Non-pigmented ciliary epithelial cell (primary cell): ENCODE data around the gene GTF3C1.
"Not testable (repeated sequence)": the region's sequence is repeated elsewhere in the genome, so short reads cannot be mapped to it uniquely, and the experiment has no call there.

Experiments
- DNase-seq: peaks from one replicate; pipeline ENCODE4 v3.0.0-alpha.2; 2010; ENCODE audit warnings: low read depth

GTF3C1 gene, protein sequence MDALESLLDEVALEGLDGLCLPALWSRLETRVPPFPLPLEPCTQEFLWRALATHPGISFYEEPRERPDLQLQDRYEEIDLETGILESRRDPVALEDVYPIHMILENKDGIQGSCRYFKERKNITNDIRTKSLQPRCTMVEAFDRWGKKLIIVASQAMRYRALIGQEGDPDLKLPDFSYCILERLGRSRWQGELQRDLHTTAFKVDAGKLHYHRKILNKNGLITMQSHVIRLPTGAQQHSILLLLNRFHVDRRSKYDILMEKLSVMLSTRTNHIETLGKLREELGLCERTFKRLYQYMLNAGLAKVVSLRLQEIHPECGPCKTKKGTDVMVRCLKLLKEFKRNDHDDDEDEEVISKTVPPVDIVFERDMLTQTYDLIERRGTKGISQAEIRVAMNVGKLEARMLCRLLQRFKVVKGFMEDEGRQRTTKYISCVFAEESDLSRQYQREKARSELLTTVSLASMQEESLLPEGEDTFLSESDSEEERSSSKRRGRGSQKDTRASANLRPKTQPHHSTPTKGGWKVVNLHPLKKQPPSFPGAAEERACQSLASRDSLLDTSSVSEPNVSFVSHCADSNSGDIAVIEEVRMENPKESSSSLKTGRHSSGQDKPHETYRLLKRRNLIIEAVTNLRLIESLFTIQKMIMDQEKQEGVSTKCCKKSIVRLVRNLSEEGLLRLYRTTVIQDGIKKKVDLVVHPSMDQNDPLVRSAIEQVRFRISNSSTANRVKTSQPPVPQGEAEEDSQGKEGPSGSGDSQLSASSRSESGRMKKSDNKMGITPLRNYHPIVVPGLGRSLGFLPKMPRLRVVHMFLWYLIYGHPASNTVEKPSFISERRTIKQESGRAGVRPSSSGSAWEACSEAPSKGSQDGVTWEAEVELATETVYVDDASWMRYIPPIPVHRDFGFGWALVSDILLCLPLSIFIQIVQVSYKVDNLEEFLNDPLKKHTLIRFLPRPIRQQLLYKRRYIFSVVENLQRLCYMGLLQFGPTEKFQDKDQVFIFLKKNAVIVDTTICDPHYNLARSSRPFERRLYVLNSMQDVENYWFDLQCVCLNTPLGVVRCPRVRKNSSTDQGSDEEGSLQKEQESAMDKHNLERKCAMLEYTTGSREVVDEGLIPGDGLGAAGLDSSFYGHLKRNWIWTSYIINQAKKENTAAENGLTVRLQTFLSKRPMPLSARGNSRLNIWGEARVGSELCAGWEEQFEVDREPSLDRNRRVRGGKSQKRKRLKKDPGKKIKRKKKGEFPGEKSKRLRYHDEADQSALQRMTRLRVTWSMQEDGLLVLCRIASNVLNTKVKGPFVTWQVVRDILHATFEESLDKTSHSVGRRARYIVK (N-terminal part only)

DNA sequence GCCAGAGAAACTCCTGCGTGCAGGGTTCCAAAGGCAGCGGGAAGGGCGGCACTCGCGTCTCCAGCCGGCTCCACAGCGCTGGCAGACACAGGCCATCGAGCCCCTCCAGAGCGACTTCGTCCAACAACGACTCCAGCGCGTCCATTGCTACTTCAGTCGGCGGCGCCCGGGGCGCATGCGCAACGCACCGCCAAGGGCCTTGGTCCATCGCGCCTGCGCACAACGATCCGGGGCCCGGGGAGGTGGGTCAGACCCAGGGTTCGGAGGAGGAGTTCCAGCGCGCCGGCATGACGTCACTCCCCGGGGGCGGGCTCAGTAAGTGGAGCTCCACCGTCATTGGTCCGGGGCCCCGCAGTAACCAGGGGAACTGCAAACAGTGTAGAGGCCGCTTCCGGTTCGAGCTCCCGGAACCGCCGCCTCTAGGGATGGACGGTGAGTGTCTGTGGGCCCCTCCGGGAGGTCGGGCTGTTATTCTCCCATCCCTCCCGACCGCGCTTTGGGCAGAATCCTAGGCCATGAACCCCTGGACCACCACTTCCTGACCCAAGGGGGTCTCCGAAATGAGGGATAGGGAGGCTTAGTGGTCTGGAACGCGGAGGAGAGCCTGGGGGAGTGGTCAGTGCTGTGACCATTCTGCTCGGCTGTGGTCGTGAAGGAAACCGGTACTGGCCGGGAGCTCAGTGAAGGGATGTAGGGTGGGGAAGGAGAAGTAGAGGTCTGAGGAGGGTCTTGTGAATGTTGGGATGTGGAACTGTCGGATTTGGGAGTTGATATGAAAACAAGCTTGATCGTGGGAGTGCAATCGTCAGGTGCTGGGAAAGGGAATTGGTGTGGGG lies at the start of gene GTF3C1, which contains the start of gene KATNIP:
Gene GTF3C1, minus strand, starts transcription at position 168 of the 836 bp plus-strand sequence. Its CDS starts 23 bp downstream, at position 145.
Gene KATNIP, plus strand, starts transcription at position 399 of the 836 bp plus-strand sequence. Its CDS starts 27 bp downstream, at position 426.
- peak; percentile 83 for DNase-seq

DNA sequence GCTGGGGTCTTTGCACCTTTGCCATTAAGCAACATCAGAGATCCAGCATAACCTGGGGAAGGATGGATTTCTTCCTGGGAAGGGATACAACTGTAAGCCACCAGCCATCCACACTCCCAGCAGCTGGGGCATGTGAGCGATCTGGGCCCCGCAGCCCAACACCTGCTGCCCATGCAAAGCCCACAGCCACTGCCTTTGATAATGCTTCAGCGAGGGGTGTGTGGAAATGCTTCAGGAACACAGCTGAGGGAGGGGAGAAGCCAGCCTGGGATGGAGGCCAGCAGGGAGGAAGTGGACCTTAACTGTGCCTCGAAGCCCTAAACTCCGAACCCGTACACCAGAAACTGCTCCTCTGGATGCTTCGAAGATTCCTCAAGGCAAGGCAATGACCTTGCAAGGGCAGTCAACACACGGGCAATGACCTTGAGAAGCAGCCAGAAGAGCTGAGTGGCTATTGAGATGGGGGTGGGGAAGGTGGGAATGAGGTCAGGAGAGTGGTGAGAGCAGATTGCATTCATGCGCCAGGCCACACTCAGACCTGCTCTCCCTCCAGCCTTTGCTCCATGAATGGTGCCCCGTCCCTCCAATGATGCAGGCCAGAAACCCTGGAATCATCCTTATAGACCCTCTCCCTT lies 49.3 kb upstream of the GTF3C1 start:
- no peak for DNase-seq

DNA sequence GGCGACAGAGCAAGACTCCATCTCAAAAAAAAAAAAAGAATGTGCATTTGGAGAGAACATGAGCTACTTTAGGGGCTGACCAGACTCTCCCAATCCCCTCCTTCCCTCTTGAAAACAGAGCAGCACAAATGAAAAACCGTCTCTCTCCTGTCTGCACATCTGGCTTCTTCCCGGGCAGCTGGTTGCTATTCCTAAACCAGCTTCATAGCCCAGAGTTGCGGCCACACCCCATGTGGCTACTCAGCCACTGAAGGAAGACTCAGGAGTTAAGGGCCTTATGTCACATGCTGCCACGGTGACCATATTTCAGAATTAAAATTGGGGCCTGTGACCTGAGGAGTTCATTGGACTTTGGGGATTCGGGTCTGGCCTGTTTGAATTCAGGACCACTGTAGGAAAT lies 48.5 kb upstream of the GTF3C1 start:
- DNase-seq, result no peak

DNA sequence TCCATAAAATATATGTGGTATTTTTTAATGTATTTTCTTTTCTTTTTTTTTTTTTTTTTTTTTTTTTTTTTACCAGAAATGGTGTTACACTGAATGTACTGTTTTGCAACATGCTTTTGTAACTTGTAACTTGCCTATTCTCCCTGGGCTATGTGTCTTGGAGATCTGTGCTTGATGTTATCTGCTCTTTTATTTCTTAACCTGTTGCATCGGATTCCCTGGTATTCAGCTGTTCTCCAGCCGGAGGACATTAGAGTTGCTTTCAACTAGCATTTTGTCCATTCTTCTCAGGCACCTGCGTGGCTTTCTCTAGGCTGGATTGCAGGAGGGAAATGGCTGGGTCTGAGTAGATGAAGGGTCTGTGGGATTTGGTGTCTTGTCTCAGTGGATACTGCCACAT lies 47.6 kb upstream of the GTF3C1 start:
- no peak for DNase-seq

DNA sequence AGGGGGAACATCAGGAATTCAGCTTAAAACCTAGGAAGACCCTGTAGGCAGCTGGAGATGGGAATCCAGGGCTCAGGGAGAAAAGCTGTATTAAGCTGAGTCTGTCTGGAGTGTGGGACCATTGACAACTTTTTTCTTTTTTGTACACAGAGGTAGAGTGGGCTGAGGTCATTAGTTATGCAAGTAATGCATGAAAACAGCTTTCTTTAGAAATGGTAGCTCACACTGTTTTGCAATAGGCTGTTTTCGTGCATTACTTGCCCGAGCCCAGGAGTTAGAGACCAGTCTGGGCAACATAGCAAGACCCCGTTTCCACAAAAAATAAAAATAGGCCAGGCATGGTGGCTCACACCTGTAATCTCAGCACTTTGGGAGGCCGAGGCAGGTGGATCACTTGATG lies 46.7 kb upstream of the GTF3C1 start:
- no peak for DNase-seq

DNA sequence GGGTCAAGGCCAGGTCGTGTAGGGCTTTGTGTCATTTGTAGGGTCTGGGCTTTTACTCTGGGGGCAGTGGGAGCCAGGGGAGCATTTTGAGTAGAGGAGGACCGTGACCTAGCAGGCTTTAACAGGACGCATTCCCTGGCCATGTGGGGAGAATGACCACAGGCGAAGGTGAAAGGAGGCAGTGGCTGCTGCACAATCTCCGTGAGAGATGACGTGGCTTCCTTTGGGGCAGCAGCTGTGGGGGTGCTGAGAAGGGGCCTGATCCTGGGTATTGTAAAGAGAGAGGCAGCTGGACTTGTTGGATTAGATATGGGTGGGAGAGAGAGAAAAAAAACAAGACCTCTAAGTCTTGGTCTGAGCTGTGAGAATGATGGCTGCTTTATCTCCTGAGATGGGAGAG lies 46.3 kb upstream of the GTF3C1 start:
- no peak for DNase-seq

DNA sequence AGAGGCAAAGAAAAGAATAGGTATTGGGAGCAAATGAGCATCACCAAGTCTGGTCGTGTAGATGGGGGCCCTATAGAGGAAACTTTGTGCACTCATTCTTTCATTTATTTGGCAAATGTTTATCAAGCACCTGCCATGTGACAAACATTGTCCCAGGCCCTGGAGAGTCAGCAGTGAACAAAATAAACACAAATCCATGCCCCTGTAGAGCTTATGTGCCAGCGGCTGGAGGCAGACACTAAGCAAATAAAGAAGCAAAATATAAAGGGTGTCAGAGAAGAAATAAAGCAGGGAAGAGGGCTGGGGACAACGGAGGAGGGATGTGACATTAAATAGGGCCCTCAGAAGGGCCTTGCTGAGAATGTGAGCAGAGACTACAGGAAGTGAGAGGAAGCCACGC lies 45.8 kb upstream of the GTF3C1 start:
- no peak for DNase-seq

DNA sequence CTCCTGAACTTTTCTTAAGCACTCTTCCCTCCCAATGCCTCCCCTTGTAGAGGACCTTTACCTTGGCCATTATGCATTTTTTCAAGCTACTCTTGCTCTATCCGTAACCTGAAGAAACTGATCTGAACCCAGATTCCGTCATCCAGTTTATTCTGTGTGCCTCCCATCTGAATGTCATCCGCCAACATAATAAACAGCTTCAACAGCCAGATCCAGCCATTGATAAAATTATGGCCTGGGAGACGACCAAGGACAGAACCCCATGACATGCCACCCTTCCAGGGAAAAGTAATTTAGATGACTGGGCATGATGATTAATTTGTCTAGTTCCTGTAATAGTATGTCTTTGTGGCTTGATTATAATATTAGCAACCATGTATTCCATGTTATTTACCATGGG lies 42.1 kb upstream of the GTF3C1 start:
- DNase-seq, result no peak

DNA sequence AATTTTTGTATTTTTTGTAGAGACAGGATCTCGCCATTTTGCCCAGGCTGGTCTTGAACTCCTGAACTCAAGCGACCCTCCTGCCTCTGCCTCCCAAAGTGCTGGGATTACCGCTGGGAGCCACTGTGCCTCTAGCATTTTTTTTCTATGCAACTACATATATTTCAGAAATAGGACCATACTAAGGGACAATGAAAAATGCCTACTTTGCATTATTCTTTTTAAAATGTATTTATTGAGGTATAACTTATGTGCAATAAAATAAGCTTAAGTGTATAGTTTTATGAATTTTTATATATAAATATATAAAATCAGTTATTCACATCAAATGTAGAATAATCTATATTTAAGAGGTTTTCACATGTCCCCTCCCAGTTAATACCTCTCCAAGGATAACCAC lies 38.3 kb upstream of the GTF3C1 start:
- no peak for DNase-seq

DNA sequence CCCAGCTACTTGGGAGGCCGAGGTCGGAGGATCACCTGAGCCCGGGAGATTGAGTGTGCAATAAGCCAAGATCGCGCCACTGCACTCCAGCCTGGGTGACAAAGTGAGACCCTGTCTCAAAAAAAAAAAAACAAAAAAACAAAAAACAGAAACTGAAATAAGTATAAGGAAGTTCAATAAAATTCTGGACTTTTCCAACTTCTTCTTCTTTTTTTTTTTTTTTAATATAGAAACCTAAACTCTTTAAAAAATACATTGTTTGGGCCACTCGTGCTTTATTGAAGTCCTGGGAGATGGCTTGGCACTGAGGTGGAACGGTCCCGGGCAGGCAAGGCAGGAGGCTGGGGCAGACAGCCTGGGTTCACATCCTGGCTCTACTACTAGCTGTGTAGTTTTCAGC lies 37.0 kb upstream of the GTF3C1 start:
- no peak for DNase-seq

DNA sequence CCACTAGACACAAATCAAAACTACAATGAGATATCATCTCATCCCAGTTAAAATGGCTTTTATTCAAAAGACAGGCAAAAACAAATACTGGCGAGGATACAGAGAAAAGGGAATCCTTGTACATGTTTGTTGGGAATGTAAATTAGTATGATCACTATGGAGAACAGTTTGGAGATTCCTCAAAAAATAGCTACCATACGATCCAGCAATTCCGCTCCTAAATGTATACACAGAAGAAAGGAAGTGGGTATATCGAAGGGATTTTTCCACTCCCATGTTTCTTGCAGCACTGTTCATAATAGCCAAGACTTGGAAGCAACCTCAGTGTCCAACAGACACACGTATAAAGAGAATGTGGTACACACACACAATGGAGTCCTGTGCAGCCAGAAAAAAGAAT lies 35.5 kb upstream of the GTF3C1 start:
- no peak for DNase-seq

DNA sequence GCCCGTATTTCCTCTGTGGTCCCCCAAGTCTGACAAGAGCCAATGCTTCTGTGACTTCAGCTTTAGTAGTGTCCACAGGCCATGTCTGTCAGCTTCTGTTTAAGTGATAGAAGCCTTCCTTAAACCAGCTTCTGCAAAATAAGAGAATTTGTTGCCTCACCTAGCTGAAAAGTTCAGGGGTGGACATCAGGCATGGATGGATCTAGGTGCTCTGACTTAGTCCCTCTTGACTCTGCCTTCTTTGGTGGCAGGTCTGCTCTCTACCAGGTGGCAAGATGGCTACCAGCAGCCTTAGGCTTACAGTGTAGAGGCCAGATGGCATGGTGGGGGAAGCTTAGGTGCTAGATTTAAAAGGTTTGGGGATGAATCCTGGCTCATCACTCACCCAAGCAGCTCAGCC lies 33.9 kb upstream of the GTF3C1 start:
- DNase-seq, result no peak

DNA sequence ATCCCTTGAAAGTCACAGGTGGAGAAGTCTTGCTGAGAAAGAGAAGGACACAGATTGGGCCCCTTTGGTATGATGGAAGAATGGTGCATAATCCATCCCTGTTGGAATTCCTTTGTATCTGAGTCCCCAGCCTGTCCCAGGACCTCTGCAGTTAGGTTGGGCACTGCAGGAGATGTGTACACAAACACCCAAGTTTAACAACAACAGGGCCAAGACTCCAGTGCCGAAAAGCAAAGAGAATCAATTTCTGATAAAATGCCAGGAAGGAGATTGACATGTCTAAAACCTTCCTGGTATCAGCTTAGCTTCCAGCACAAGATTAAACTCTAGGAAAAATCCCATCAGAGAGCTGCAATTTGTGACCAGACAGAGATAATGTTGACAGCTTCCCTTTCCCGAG lies 33.2 kb upstream of the GTF3C1 start:
- no peak for DNase-seq

DNA sequence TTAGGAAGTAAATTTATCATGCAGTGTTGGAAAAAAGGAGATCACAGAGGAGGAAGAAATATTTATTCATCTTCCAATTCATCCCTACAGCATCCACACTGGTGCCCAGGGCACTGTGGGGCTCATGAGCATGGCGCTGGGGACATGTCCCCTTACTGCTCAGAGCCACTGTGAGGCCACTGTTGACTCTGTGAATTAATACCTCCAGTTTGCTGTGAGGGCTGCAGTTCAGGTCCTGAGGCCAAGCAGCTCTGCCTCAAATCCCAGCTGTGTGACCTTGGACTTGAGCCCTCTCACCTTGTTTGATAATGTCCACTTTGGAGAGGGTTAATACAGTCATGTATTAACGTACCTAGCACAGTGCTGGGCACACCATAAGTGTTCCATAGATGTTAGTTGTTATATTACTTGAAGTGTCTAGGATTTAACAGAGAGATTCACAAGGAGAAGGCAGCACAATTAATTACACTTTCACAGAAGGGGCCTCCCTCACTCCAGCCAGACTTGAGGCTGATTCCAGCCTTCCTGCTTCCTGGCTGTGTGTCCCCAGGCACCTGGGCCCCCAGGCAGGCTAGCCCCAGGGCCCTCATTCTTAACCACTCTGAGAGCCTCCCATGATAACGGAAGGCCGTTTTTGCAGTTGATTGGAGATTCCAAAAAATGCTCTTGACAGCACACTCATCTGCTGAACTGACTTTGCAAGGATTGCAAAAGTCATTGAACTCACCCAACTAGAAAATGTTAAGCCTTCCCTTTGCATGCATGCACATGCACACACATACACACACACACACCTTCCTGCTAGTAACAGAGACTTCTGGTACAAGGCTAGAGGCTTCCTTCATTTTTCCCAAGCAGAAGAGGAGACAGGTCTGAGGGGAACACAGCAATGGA lies 29.6 kb upstream of the GTF3C1 start:
- DNase-seq, result peak; percentile 31

DNA sequence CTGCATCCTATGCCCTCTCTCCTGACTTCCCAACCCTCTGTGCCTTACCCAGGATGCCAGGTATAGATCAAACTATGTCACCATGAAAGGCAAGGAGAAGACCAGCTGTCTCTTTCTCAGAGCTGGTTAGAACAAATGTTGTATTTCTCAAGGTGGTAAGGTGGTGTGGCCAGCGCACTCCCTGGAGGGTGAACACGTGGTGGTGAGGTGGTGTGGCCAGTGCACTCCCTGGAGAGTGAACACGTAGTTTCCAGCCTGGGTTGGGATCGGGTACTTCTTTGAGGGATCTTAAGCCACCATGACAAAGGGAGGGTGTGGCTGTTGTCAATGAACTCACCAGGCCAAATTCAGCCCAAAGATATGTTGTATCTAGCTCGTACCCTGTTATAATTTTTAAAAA lies 27.0 kb upstream of the GTF3C1 start:
- DNase-seq, result no peak

DNA sequence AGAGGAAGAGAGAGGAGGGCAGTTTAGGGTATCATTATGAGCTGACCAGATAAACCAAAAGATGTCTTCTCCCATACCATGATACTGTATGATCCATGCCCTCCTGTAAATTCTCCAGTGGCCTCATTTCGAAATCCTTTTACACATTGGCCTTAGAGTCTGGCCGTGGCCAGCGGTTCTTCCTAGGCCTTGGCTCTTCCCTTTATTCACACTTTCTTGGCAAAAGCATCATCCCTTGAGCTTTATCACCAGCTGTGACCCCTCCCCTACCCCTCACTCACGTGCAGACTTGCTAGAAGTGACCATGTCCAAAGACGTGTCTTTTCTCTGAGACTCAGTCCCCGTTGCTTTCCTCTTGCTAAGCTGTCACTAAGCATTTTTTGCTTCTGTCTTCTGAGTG lies 23.0 kb upstream of the GTF3C1 start:
- no peak for DNase-seq

DNA sequence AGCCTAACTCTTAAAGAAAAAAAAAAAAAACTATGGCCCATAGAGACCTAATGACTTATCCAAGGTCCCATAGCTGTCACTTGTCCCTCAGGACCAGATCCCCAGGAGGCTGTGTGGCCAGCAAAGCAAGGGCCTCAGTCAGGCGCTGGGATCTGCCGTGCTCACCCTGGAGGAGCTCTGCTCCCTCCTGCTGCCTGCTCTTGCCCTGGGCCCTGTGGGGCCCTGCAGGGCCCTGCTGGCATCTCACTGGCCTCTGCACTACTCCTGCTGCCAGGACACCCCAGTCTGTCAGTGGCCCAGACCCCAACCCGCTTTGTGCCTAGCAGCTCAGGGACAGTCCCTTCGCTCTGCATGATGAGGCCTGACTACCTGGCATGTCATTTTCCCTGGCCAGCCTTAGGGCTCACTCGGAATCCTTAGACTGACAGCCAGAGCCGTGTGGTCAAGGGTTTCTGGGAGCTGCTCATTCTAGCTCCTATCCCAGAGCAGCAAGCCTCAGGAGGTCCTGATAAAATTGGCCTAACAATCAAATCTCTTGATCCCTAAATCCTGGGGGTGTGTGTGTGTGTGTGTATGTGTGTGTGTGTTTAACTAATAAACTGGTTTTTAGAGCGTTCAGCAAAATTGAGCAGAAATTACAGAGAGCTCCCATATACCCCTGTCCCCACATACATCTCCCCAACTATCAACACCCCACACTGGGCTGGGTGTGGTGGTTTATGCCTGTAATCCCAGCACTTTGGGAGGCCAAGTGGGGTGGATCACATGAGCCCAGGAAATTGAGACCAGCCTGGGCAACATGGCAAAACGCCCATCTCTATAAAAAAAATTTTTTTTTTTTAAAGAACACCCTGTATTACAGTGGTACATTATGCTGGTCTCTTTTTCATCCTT lies 22.0 kb upstream of the GTF3C1 start:
- no peak for DNase-seq

DNA sequence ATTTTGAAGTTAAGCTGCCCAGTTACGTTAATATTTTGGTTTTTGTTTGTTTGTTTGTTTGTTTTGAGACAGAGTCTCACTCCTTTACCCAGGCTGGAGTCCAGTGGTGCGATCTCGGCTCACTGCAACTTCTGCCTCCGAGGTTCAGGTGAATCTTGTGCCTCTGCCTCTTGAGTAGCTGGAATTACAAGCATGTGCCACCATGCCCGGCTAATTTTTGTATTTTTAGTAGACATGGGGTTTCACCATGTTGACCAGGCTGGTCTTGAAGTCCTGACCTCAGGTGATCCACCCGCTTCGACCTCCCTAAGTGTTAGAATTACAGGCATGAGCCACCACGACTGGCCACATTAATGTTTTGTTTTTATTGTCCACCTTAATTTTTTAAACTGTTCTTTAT lies 21.3 kb upstream of the GTF3C1 start:
- DNase-seq, result not testable (repeated sequence)

DNA sequence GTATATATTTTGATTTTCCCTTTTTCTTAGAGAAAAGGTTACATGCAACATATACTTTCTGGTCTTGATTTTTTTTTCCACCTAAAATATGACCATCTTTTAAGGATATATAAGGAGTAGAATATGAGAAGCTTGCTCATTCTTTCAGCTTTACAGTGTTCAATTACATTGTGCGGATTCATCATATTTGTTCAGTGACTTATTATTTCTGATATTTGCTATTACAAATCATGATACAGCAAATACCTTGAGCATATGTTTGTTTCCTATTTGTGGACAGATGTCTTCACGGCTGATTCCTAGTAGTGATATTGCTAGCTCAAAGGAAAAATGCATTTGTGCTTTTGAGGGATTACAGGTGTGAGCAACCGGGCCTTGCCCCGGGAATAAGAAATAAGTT lies 18.4 kb upstream of the GTF3C1 start:
- no peak for DNase-seq
